ENCODE data around the gene TRIOBP. TPM values are rescaled to one million over a fixed set of nuclear protein-coding genes. Genes with fewer than 3 reads are reported as not detected.

TRIOBP gene
- total RNA-seq, 3 donors from 2014 or later (not counting 1 experiment from before 2014, with no cell fraction given): 25.1 to 38.5 (median 25.8) TPM

- no peaks in the 10 kb centered on the region for H3K36me3 ChIP-seq (ENCODE audit: control insufficient read depth, insufficient read depth, low read length)
- Mint-ChIP-seq H3K4me3 (no peak overlapping the region), H3K27me3 (ENCODE audit: low read depth in 2 of 2) (no peaks in the 10 kb centered on the region), H3K4me1 (peaks cover 18 to 54% of the 10 kb centered on the region in 2 donors), H3K27ac (peak overlapping the region; percentile 57 to 97), H3K36me3 (no peaks in the 10 kb centered on the region), H3K9me3 (no peaks in the 10 kb centered on the region)
- no peaks in the 10 kb centered on the region for H3K9me3 ChIP-seq (ENCODE audit: control insufficient read depth, insufficient read depth, low read length)
- H3K4me3 ChIP-seq (ENCODE audit: low read length): no peak overlapping the region
- H3K4me1 ChIP-seq (ENCODE audit: control insufficient read depth, insufficient read depth, low read length): peaks cover 57% of the 10 kb centered on the region
- no peak for ATAC-seq
- WGBS (ENCODE audit: insufficient coverage): 44% methylated on average over 11 of the region's 11 CpGs
- intact Hi-C loops (cut with micrococcal nuclease): no loop called here
- H3K27ac ChIP-seq (ENCODE audit: low read length): no peak overlapping the region
- TF ChIP-seq CTCF (IDR thresholded peaks at IDR 0.05): no peak
- H3K27me3 ChIP-seq (ENCODE audit: control insufficient read depth, insufficient read depth, low read length): no peaks in the 10 kb centered on the region
- no peak for DNase-seq
Observed at GRCh38 chr22:37672920-37673455, 23.9 kb upstream of the TRIOBP start.

GRCh38 chr22:37674248-37674647, 22.6 kb upstream of the TRIOBP start:
- peaks cover 21 to 58% of the 10 kb centered on the region in 2 donors for H3K4me1 Mint-ChIP-seq
- H3K27ac Mint-ChIP-seq: peak overlapping the region; percentile 94 to 97
- Histone ChIP-seq H3K36me3 (ENCODE audit: control insufficient read depth, insufficient read depth, low read length) (peaks cover 2% of the 10 kb centered on the region), H3K27me3 (ENCODE audit: control insufficient read depth, insufficient read depth, low read length) (no peaks in the 10 kb centered on the region), H3K27ac (ENCODE audit: low read length) (peak overlapping the region; percentile 97), H3K4me3 (ENCODE audit: low read length) (no peak overlapping the region), H3K4me1 (ENCODE audit: control insufficient read depth, insufficient read depth, low read length) (peaks cover 67% of the 10 kb centered on the region), H3K9me3 (ENCODE audit: control insufficient read depth, insufficient read depth, low read length) (no peaks in the 10 kb centered on the region)
- 80% methylated on average over 11 of the region's 12 CpGs for WGBS (ENCODE audit: insufficient coverage)
- no peaks in the 10 kb centered on the region for H3K9me3 Mint-ChIP-seq
- H3K36me3 Mint-ChIP-seq: no peaks in the 10 kb centered on the region
- no peak for DNase-seq
- no peak for TF ChIP-seq CTCF (IDR thresholded peaks at IDR 0.05)
- intact Hi-C loops (cut with micrococcal nuclease): no loop called here
- ATAC-seq: no peak
- no peaks in the 10 kb centered on the region for H3K27me3 Mint-ChIP-seq (ENCODE audit: low read depth in 2 of 2)
- H3K4me3 Mint-ChIP-seq: no peak overlapping the region

DNA sequence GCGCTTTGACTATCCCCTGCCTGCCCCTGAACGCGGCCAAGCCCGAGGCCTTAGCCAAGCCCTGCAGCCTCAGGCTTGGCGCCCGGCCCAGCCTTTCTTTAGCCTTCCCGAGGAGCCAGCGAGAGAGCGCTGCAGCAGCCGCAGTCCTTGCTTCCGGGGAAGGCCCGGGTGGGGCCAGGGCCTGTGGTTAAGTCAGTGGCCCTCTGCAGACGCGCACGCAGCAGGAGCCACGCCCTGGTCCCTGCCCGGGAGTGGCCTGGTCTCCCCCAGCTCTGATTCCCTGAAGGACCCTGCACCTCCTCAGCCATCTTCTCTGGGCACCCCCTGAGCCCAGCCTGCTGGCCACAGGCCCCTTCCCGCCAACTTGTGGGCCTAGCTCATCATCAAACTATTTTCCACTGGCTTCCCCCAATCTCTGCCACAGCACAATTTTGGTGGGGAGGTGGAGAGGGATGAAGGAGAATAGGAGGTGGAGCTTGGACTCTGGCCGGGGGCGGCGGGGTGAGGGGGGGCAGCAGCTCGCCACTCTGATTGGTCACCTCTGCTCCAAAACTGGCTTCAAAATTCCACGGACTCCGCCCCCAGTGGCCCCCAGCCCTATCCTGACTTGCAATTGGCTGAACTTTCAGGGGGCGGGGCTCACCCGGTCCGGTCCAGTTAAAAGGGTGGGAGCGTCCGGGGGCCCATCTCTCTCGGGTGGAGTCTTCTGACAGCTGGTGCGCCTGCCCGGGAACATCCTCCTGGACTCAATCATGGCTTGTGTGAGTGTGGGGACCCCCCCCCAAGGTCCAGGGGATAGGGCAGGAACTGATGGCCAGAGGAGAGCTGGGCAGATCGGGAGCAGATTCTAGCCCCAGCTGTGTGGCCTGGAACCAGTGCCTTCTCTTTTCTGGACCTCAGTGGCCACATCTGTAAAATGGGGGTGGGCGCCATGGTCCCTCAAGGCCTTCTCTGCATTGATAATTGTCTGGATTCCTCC, 21.6 kb upstream of the TRIOBP start, which contains the start of gene LGALS1:
LGALS1 (plus strand) TSS at position 686 of the 979 bp plus-strand sequence; CDS start at position 753, 67 bp downstream.
- peaks cover 26 to 64% of the 10 kb centered on the region in 2 donors for H3K4me1 Mint-ChIP-seq
- peak within 1 kb of the TSS; percentile 97 for H3K27ac ChIP-seq (ENCODE audit: low read length)
- peak within 1 kb of the TSS; percentile 93 for H3K4me3 Mint-ChIP-seq
- no peak for TF ChIP-seq CTCF (IDR thresholded peaks at IDR 0.05)
- WGBS (ENCODE audit: insufficient coverage): 14% methylated on average over 33 of the region's 34 CpGs
- no peaks in the 10 kb centered on the region for H3K27me3 ChIP-seq (ENCODE audit: control insufficient read depth, insufficient read depth, low read length)
- peaks cover 5% of the 10 kb centered on the region for H3K36me3 ChIP-seq (ENCODE audit: control insufficient read depth, insufficient read depth, low read length)
- H3K27me3 Mint-ChIP-seq (ENCODE audit: low read depth in 2 of 2): no peaks in the 10 kb centered on the region
- H3K36me3 Mint-ChIP-seq: no peaks in the 10 kb centered on the region
- peak; percentile 11 to 33 (median 11) for ATAC-seq
- peaks cover 67% of the 10 kb centered on the region for H3K4me1 ChIP-seq (ENCODE audit: control insufficient read depth, insufficient read depth, low read length)
- H3K27ac Mint-ChIP-seq: peak within 1 kb of the TSS; percentile 94 to 97
- no peaks in the 10 kb centered on the region for H3K9me3 ChIP-seq (ENCODE audit: control insufficient read depth, insufficient read depth, low read length)
- no peaks in the 10 kb centered on the region for H3K9me3 Mint-ChIP-seq
- DNase-seq: peak; percentile 54 to 80
- intact Hi-C loops (cut with micrococcal nuclease): loop anchor here (5.0 kb wide), 1 partner anchor 68 kb away; the partner anchor contains the start of gene GGA1
- peak within 1 kb of the TSS; percentile 82 for H3K4me3 ChIP-seq (ENCODE audit: low read length)

Measured in natural killer cell (primary cell).